CD4-positive, alpha-beta T cell treated with Interleukin-17A for 1 hour (primary cell): ENCODE measurements around the gene SNUPN.
"Not testable (repeated sequence)": the region's sequence is repeated elsewhere in the genome, so short reads cannot be mapped to it uniquely, and the experiment has no call there.

Experiments
- DNase-seq: peaks from one replicate; pipeline ENCODE4 v3.0.0-alpha.2; 2020

Gene SNUPN

GRCh38 chr15:75578173-75578947 lies 47.2 kb downstream of the SNUPN start:
- DNase-seq: peak; percentile 20

GRCh38 chr15:75577401-75578172 lies 47.9 kb downstream of the SNUPN start:
- no peak for DNase-seq

GRCh38 chr15:75573648-75574384 lies 51.7 kb downstream of the SNUPN start:
- no peak for DNase-seq

- DNase-seq: no peak
These were observed 55.2 kb downstream of the SNUPN start for GRCh38 chr15:75570126-75570845.

GRCh38 chr15:75565062-75565970 lies 60.2 kb downstream of the SNUPN start:
- DNase-seq: no peak

- no peak for DNase-seq
These were observed 63.6 kb downstream of the SNUPN start for GRCh38 chr15:75561888-75562287.

GRCh38 chr15:75559360-75559759 lies 66.2 kb downstream of the SNUPN start:
- DNase-seq: not testable (repeated sequence)

- not testable (repeated sequence) for DNase-seq
These were observed 66.6 kb downstream of the SNUPN start for GRCh38 chr15:75558955-75559354.

GRCh38 chr15:75554717-75555116 lies 70.8 kb downstream of the SNUPN start:
- DNase-seq: no peak

- DNase-seq: no peak
These were observed 71.9 kb downstream of the SNUPN start for GRCh38 chr15:75553659-75554058.

- DNase-seq: no peak
These were observed 74.4 kb downstream of the SNUPN start for GRCh38 chr15:75551091-75551490.
